Activated naive CD4-positive, alpha-beta T cell treated with anti-CD3 and anti-CD28 coated beads, Interleukin-2, amount 50 U/mL, for 16 hours (primary cell): ENCODE results near the gene ACTR3C.
"Not testable (repeated sequence)": the region's sequence is repeated elsewhere in the genome, so short reads cannot be mapped to it uniquely, and the experiment has no call there.

ENCODE experiments used
- DNase-seq: peaks from one replicate; pipeline ENCODE4 v3.0.0-alpha.2; 2020

ACTR3C gene

DNA sequence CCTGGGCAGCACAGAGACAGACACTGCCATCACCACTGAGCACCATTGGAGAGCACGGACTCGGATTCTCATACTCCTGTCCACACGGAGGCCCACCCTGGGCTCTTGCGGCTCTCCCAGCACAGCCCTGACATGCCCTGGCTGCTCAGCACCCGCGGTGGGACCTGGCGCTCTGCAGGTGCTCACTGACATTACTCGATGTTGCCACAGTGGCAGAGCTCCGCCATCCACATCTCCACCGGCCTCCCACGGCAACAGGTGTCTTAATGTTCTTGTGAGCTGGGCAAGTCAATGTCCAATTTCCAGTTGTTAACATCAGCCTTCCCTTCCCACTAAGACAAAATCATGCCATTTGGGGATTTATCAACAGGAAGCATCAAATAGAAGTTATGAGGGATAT, 45.0 kb downstream of the ACTR3C start:
- not testable (repeated sequence) for DNase-seq

DNA sequence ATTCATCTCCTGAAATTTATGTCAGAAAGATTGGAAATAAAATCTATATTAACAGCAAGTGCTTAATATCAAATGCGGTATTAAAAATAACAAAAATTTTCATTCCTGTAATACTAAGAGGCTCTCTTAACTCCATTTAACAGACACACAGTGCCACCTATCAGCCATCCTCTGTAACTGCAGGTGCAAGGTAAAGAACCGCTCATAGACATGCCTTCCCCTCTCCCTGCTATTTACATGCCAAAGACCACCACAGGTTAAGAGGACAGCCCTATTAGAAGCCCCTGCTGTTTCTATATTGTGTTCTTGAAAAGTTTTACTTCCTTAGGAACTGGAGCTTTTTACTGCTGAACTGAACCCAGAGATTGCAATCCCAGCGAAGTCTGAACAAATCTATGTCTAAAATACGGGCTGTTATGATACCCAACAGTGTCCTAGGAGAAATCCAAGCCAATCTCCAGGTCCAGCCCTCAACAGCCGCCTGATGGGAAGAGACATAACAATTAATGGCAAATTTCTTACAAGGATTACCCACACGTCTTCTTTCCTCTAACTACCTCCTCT, 47.1 kb downstream of the ACTR3C start:
- peak; percentile 15 for DNase-seq

DNA sequence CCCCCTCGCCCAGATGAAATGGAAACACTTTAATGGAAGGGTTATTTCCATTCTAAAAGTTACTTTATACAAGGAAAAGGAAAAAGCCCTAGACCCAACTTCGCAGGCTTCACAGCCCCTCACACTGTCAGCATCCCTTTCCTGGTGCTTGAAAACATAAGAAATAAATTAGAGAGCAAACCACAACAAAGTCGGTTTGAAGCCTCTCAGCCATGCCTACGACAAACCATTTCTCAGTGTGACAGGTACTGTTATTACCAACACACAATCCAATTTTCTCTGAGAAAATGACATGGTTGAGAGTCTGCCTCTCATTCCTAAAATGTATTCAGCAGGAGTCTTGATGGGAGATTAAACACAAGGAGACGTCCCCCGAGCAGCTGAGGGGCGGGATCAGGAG, 51.4 kb downstream of the ACTR3C start:
- not testable (repeated sequence) for DNase-seq

GRCh38 chr7:150270101-150270824, 53.1 kb downstream of the ACTR3C start:
- not testable (repeated sequence) for DNase-seq

- not testable (repeated sequence) for DNase-seq
These were observed 54.5 kb downstream of the ACTR3C start for GRCh38 chr7:150268798-150269197.

DNA sequence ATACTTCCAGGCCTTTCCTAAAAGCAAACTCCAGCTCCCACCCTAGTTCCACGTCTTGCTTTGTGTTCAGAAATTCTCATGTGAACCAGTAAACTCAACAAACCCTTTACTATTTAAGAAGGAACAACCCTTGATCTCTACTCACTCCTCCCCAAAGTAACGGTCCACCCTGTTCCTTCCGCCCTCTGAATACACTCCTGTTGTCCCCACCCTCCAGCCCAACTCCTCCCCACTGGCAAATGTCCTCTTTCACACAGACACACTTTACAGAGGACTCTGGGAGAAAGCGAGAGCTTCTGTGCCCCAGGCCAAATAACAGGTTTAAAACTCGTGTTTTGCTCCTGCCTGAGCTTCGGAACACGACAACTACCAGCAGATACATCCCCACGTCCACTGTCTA, 55.1 kb downstream of the ACTR3C start:
- DNase-seq = not testable (repeated sequence)

DNA sequence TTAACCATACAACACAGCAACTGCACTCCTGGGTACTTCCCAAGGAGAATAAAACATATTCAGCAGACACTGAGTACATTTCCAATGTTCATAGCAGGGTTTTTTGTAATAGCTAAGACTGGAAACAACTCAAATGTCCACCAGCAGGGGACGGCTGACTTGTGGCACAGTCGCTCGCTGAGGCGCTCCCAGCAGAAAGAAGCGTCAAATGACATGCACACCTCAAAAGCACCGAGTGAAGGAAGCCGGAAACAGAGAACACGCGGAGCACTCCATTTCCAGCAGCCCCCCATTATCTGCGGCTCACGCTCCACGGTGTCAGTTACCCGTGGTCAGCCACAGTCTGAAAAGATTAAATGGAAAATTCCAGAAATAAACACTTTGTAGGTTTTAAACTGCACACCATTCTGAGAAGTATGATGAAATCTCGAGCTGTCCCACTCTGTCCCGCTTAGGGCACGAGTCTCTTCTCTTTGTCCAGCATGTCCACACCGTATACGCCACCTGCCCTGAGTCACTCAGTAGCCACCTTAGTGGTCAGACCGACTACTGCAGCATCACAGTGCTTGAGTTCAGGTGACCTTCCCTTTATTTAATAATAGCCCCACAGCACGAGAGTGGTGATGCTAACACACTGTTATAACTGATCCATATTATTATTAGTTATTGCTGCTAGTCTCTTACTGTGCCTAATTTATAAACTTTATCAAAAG, 56.2 kb downstream of the ACTR3C start:
- DNase-seq = not testable (repeated sequence)

- DNase-seq = not testable (repeated sequence)
These were observed 60.7 kb downstream of the ACTR3C start for GRCh38 chr7:150262656-150263055.

- not testable (repeated sequence) for DNase-seq
These were observed 75.6 kb downstream of the ACTR3C start for GRCh38 chr7:150247745-150248144.

GRCh38 chr7:150245208-150245607, 78.1 kb downstream of the ACTR3C start:
- DNase-seq = not testable (repeated sequence)

DNA sequence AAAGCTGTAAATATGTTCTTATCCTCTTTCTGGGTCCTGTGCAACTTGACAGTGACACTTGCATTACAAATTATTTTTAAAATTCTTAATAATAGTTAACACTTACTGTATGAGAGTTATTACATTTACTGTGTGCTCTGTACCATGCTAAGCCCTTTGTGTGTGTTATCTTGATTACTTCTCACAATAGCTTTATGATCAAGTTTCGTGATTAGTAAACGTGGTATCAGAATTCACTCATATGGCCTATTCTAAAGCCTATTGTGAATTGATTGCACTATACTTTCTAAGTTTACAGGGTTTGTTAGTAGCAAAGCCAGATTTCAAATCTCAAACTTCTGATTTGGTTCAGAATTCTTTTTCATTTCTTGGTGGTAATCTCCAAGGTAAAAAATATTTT, 80.4 kb downstream of the ACTR3C start:
- DNase-seq = not testable (repeated sequence)

- not testable (repeated sequence) for DNase-seq
These were observed 97.9 kb downstream of the ACTR3C start for GRCh38 chr7:150225444-150225843.

GRCh38 chr7:150222083-150222972, 101.0 kb downstream of the ACTR3C start:
- DNase-seq = not testable (repeated sequence)

DNA sequence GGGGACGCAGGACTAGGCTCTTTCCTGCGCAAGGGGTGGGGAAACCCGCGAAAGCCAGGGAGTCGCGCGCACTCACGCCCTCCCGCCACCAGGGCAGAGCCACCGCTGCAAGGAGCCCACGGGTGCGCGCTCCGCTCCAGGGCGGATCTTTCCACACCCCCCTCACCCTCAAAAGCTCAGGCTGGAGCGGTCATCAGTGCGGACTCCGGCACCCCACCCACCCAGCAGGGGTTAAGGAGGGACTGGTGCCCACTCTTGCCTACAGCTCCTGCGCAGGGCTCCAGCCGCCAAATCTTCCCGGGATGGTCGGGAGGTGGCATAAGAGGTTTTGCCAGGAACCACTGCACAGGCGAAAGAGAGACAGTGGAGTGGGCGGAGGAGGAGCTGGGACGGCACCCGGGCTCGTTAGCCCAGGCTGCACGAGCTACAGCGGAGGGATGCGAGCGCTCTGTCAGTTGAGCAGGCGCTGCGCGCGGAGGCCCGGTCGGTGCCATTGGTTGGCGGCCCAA, 102.6 kb downstream of the ACTR3C start:
- DNase-seq = not testable (repeated sequence)

- not testable (repeated sequence) for DNase-seq
These were observed 103.2 kb downstream of the ACTR3C start for GRCh38 chr7:150219941-150220658.

- not testable (repeated sequence) for DNase-seq
These were observed 116.5 kb downstream of the ACTR3C start for GRCh38 chr7:150206848-150207247.

GRCh38 chr7:150205866-150206265, 117.5 kb downstream of the ACTR3C start:
- DNase-seq = not testable (repeated sequence)

GRCh38 chr7:150204577-150204976, 118.8 kb downstream of the ACTR3C start:
- not testable (repeated sequence) for DNase-seq

DNA sequence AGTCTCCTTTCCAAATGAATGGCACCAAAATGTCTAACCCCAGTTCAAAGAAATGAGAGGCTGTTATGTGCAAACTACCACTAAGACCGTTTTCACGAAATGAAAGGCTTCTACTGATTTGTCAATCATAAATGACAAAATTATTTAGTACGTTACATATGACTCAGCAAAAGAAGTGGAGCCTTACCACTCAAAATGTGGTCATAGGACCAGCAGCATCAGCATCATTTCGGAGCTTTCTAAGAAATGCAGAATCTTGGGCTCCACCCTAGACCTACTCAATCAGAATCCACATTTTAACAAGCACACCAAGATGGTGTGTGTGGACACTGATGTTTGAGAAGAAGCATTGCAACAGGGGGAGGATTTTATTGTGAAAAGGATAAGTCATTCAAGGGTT, 120.5 kb downstream of the ACTR3C start:
- not testable (repeated sequence) for DNase-seq
